ENCODE data around the gene HAUS1.
"Not testable (repeated sequence)": the region's sequence is repeated elsewhere in the genome, so short reads cannot be mapped to it uniquely, and the experiment has no call there.

Gene HAUS1

GRCh38 chr18:46079336-46079735 is 24.8 kb upstream of the HAUS1 start:
- CTCF ChIA-PET, result no interaction called here

GRCh38 chr18:46080156-46080555 is 24.0 kb upstream of the HAUS1 start:
- DNase-seq (ENCODE audit: low read depth, low spot score), result no peak
- POLR2A ChIA-PET, result interaction anchor here (1.0 kb wide), 1 partner anchor 10 kb away, joined by 3 read pairs; no protein-coding TSS in a partner anchor
- CTCF ChIA-PET, result interaction anchor here (0.6 kb wide), 1 partner anchor 93 kb away, joined by 3 read pairs; no protein-coding TSS in a partner anchor
- H3K4me3 ChIP-seq (ENCODE audit: low read depth, low read length), result no peak overlapping the region
- no peak for TF ChIP-seq CTCF (IDR thresholded peaks at IDR 0.05; ENCODE audit: insufficient read depth, low read length, missing control alignments)

More at GRCh38 chr18:46079336-46079735, 24.8 kb upstream of the HAUS1 start:
- DNase-seq (ENCODE audit: low read depth, low spot score), result no peak
- no peak overlapping the region for H3K4me3 ChIP-seq (ENCODE audit: low read depth, low read length)
- POLR2A ChIA-PET, result interaction anchor here (1.0 kb wide), 1 partner anchor 11 kb away, joined by 3 read pairs; no protein-coding TSS in a partner anchor
- no peak for TF ChIP-seq CTCF (IDR thresholded peaks at IDR 0.05; ENCODE audit: insufficient read depth, low read length, missing control alignments)

GRCh38 chr18:46084431-46084830 is 19.8 kb upstream of the HAUS1 start:
- no peak for TF ChIP-seq CTCF (IDR thresholded peaks at IDR 0.05; ENCODE audit: insufficient read depth, low read length, missing control alignments)
- H3K4me3 ChIP-seq (ENCODE audit: low read depth, low read length), result no peak overlapping the region
- no peak for DNase-seq (ENCODE audit: low read depth, low spot score)
- POLR2A ChIA-PET, result no interaction called here
- CTCF ChIA-PET, result no interaction called here

- DNase-seq (ENCODE audit: low read depth, low spot score); H3K4me3 ChIP-seq (ENCODE audit: low read depth, low read length); POLR2A ChIA-PET: not testable (repeated sequence)
- CTCF ChIA-PET, result interaction anchor here (1.0 kb wide), 1 partner anchor 15 kb away, joined by 3 read pairs; no protein-coding TSS in a partner anchor
Observed at GRCh38 chr18:46088501-46088900, 15.7 kb upstream of the HAUS1 start.

- TF ChIP-seq CTCF (IDR thresholded peaks at IDR 0.05; ENCODE audit: insufficient read depth, low read length, missing control alignments), result no peak
- no peak for DNase-seq (ENCODE audit: low read depth, low spot score)
- H3K4me3 ChIP-seq (ENCODE audit: low read depth, low read length), result no peak overlapping the region
- ChIA-PET POLR2A (no interaction called here), CTCF (interaction anchor here (6.5 kb wide), 1 partner anchor 22 kb away, joined by 32 read pairs; the partner anchor contains the start of gene PSTPIP2)
Observed at GRCh38 chr18:46095532-46095931, 8.7 kb upstream of the HAUS1 start.

- H3K4me3 ChIP-seq (ENCODE audit: low read depth, low read length), result peak overlapping the region; percentile 97
- ChIA-PET CTCF (interaction anchor here (0.8 to 3.2 kb wide), 5 partner anchors 21 to 561 kb away, joined by 3 to 12 read pairs (median 4); no protein-coding TSS in a partner anchor), POLR2A (interaction anchor here (0.8 to 1.4 kb wide), 2 partner anchors 14 to 25 kb away, joined by 3 read pairs; no protein-coding TSS in a partner anchor)
- no peak for TF ChIP-seq CTCF (IDR thresholded peaks at IDR 0.05; ENCODE audit: insufficient read depth, low read length, missing control alignments)
- DNase-seq (ENCODE audit: low read depth, low spot score), result no peak
Observed at GRCh38 chr18:46096651-46097300, 7.4 kb upstream of the HAUS1 start.
